ENCODE results near the gene PTGIS. TPM values are rescaled to one million over a fixed set of nuclear protein-coding genes. Genes with fewer than 3 reads are reported as not detected.
A peak's percentile ranks its signal among the peaks of the same experiment; 100 is the strongest.

PTGIS gene
- total RNA-seq, 4 donors from 2014 or later = 75.3 to 169 (median 137) TPM

DNA sequence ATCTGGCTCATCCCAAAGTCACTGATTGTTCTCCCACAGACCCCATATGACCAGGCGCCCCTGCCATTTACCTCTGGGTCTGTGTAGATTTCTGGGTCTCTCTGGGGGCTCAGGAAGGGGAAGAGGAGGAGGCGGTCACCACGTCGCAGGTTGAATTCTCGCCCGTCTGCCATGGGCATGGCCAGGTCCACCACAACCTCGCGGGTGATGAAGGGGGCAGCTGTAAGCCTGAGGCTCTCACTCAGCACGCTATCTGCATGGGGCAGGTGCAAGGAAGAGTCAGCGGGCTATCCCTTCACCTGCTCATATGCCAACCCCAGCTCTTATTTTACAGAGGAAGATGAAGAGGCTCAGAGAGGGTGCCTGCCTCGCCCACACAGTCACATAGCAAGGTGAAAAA lies 54.9 kb downstream of the PTGIS start:
- peaks cover 2 to 43% (median 6%) of the 10 kb centered on the region in 3 donors for H3K4me1 ChIP-seq
- no peak for TF ChIP-seq POLR2A (IDR thresholded peaks at IDR 0.05)
- TF ChIP-seq CTCF (IDR thresholded peaks at IDR 0.05) = no peak
- no peak for TF ChIP-seq EP300 (IDR thresholded peaks at IDR 0.05)
- no peak for TF ChIP-seq POLR2AphosphoS5 (IDR thresholded peaks at IDR 0.05)
- peak overlapping the region in 2 of 4 donors; percentile 17 to 28 for H3K27ac ChIP-seq
- H3K4me3 ChIP-seq = no peak overlapping the region
- H3K9me3 ChIP-seq = no peaks in the 10 kb centered on the region
- WGBS, 2 donors (ENCODE audit: low coverage in 1 of 2) = 90 to 93% methylated on average over 2 to 7 of the region's 11 CpGs
- peaks cover 0 to 29% of the 10 kb centered on the region in 2 donors for H3K36me3 ChIP-seq
- no peaks in the 10 kb centered on the region for H3K27me3 ChIP-seq
- ATAC-seq = no peak

DNA sequence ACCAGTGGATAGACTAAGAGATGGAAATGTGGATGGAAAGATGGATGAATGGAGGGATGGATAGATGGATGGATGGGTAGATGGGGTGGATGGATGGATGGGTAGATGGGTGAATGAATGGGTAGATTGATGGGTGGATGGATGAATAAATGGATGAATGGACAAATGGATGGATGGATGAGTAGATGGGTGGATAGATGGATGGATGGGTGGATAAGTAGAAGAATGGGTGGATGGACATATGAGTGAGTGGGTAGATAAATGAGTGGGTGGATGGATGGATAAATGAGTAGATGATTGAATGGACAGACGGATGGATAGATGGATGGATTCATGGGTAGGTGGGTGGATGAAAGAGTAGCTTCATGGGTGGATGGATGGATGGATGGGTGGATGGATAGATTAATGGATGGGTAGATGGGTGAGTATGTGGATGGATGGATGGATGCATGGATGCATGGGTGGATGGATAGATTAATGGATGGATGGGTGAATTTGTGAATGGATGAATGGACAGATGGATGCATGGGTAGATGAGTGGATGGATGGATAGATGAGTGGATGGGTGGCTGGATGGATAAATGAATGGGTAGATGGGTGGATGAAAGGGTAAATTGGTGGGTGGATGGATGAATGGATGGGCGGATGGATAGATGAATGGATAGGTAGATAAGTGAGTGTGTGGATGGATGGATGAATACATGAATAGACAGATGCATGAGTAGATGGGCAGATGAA lies 56.0 kb downstream of the PTGIS start:
- Histone ChIP-seq H3K36me3 (peaks cover 0 to 36% of the 10 kb centered on the region in 2 donors), H3K4me3 (no peak overlapping the region), H3K4me1 (peaks cover 2 to 46% (median 6%) of the 10 kb centered on the region in 3 donors), H3K27me3 (no peaks in the 10 kb centered on the region), H3K27ac (peak overlapping the region in 3 of 4 donors; percentile 64 to 82 (median 81)), H3K9me3 (no peaks in the 10 kb centered on the region)
- no peak for ATAC-seq
- TF ChIP-seq CTCF (IDR thresholded peaks at IDR 0.05) = no peak
- TF ChIP-seq POLR2AphosphoS5 (IDR thresholded peaks at IDR 0.05) = no peak
- TF ChIP-seq EP300 (IDR thresholded peaks at IDR 0.05) = no peak
- no peak for TF ChIP-seq POLR2A (IDR thresholded peaks at IDR 0.05)
- WGBS, 2 donors (ENCODE audit: low coverage in 1 of 2) = 87 to 93% methylated on average over 2 of the region's 2 CpGs

DNA sequence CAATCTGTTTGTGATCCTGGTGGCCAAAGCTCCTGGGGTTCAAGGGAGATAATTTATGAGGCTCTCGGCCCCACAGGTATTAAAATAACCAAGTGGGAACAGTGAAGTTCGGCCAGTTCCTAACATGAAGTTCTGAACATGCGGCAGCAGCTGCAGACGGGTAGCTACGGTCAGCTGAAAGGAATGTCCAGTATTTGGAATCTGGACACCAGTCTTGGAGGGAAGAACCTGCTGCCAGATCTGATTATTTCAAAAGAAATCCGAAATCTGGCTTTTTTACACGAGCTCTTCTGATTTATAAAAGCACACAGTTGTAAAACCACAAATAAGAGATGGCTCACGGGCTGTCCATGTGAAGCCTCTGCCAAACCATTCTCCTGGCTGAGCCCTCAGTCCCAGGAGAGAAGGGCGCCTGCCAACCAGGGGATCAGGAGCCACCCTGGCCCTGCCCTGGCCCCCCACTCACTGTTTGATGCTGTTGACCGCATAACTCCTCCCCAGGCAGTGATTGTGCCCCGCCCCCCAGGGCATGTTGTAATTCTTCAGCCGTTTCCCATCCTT lies 57.3 kb downstream of the PTGIS start:
- peaks cover 2 to 49% (median 6%) of the 10 kb centered on the region in 3 donors for H3K4me1 ChIP-seq
- H3K27ac ChIP-seq = peak overlapping the region; percentile 36 to 85 (median 82)
- WGBS, 2 donors (ENCODE audit: low coverage in 1 of 2) = 36 to 52% methylated on average over 7 to 11 of the region's 12 CpGs
- peaks cover 0 to 39% of the 10 kb centered on the region in 2 donors for H3K36me3 ChIP-seq
- H3K9me3 ChIP-seq = no peaks in the 10 kb centered on the region
- peak; percentile 87 for ATAC-seq
- H3K27me3 ChIP-seq = no peaks in the 10 kb centered on the region
- H3K4me3 ChIP-seq = no peak overlapping the region
- TF ChIP-seq POLR2AphosphoS5 (IDR thresholded peaks at IDR 0.05) (peak; percentile 61), EP300 (IDR thresholded peaks at IDR 0.05) (no peak), CTCF (IDR thresholded peaks at IDR 0.05) (no peak)

DNA sequence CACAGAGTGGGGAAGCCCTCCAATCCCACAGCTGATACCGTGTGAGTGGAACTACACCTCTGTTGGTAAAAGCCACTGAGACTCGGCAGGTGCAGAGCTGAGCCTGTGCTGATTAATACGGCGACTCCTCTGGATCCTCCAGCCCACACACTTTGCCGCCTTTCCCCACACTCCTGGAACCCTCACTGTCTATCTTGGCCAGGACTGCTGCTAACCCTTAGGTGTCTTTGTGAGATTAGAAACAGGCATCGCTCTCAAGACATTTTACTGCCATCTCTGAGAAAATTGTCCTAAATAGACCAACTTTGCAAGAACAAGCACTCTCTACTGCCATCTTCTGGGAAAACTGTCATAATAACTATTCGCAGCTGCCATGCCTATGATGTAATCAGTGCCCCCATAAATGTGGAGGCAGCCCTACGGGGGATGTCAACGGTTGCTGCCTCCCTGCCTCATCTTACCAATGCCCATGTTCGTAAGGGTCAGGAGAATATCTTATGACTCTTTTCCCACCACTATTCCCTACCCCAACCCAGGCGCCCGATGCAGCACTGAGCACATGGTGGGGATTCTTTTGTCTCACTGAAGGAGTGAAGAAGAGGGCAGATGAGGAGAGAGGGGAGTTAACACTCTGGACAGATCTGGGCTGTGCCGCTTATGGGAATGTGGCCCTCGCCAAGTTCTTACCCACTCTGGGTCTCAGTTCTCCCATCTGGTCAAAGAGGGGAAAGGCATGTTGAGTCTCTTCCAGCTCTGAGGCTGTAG lies 59.3 kb downstream of the PTGIS start:
- no peak overlapping the region for H3K4me3 ChIP-seq
- peak overlapping the region in 3 of 4 donors; percentile 56 to 82 (median 65) for H3K27ac ChIP-seq
- H3K27me3 ChIP-seq = no peaks in the 10 kb centered on the region
- no peaks in the 10 kb centered on the region for H3K9me3 ChIP-seq
- peaks cover 0 to 24% of the 10 kb centered on the region in 2 donors for H3K36me3 ChIP-seq
- TF ChIP-seq POLR2A (IDR thresholded peaks at IDR 0.05) (no peak), CTCF (IDR thresholded peaks at IDR 0.05) (peak in 3 of 4 experiments; percentile 62 to 68 (median 66)), EP300 (IDR thresholded peaks at IDR 0.05) (no peak), POLR2AphosphoS5 (IDR thresholded peaks at IDR 0.05) (peak; percentile 35)
- peaks cover 2 to 52% (median 6%) of the 10 kb centered on the region in 3 donors for H3K4me1 ChIP-seq
- 20 to 43% methylated on average over 5 to 14 of the region's 14 CpGs for WGBS, 2 donors (ENCODE audit: low coverage in 1 of 2)
- ATAC-seq = no peak

Measured in gastroesophageal sphincter (tissue), 4 donors.